NCI-H748 (cell line): Measurements from ENCODE around the gene SIK3.

Source experiments
- DNase-seq: peaks from one replicate; lab custom pipeline; 2025; ENCODE audit not compliant: unreplicated experiment; lab: John Stamatoyannopoulos, UW

The SIK3 gene

GRCh38 chr11:116829525-116830183, 268.6 kb downstream of the SIK3 start, which contains the start of gene APOC3:
TSS of gene APOC3 (plus strand) at chr11:116829907. CDS start at chr11:116830583, 676 bp downstream.
- no peak for DNase-seq

GRCh38 chr11:116828632-116829524, 269.4 kb downstream of the SIK3 start:
- DNase-seq: no peak

- DNase-seq: no peak
Measured at GRCh38 chr11:116827461-116827860, 270.8 kb downstream of the SIK3 start.

- no peak for DNase-seq
Measured at GRCh38 chr11:116826751-116827431, 271.3 kb downstream of the SIK3 start.

- no peak for DNase-seq
Measured at GRCh38 chr11:116825854-116826750, 272.1 kb downstream of the SIK3 start.

GRCh38 chr11:116825434-116825833, 272.8 kb downstream of the SIK3 start:
- no peak for DNase-seq

GRCh38 chr11:116823031-116823843, 275.0 kb downstream of the SIK3 start, which contains the start of gene APOA4:
TSS of gene APOA4 (minus strand) at chr11:116823304. CDS start at chr11:116823191, 113 bp downstream.
- no peak for DNase-seq

- DNase-seq: no peak
Measured at GRCh38 chr11:116822575-116822974, 275.7 kb downstream of the SIK3 start.

GRCh38 chr11:116821050-116821918, 276.9 kb downstream of the SIK3 start:
- no peak for DNase-seq

- DNase-seq: no peak
Measured at GRCh38 chr11:116819049-116819448, 279.2 kb downstream of the SIK3 start.

- no peak for DNase-seq
Measured at GRCh38 chr11:116814502-116814901, 283.7 kb downstream of the SIK3 start.

GRCh38 chr11:116813781-116814471, 284.3 kb downstream of the SIK3 start:
- DNase-seq: no peak

- no peak for DNase-seq
Measured at GRCh38 chr11:116813170-116813569, 285.1 kb downstream of the SIK3 start.

GRCh38 chr11:116812109-116812508, 286.1 kb downstream of the SIK3 start:
- DNase-seq: no peak

- DNase-seq: no peak
Measured at GRCh38 chr11:116811194-116811593, 287.0 kb downstream of the SIK3 start.

GRCh38 chr11:116808262-116809175, 289.7 kb downstream of the SIK3 start:
- DNase-seq: no peak
